Neural progenitor cell (in vitro differentiated cells): ENCODE data around the gene FANCC. TPM values are rescaled to one million over a fixed set of nuclear protein-coding genes. Genes with fewer than 3 reads are reported as not detected.
A peak's percentile ranks its signal among the peaks of the same experiment; 100 is the strongest.

ENCODE experiments used
- DNase-seq: peaks from one replicate; pipeline ENCODE4 v3.0.0-alpha.2; 2016; ENCODE audit warnings: low spot score
- H2AFZ ChIP-seq: fragments of 200-600 bp; sonication (generic); replicated peaks from 2 replicates; pipeline ENCODE4 v1.6.1; 2016; ENCODE audit warnings: antibody characterized with exemption
- H3F3A ChIP-seq: fragments of 200-600 bp; sonication (generic); 2 replicates; pipeline ENCODE4 v1.6.1; 2016; ENCODE audit warnings: antibody characterized with exemption, low read depth
- H3K27ac ChIP-seq: fragments of 200-600 bp; sonication (generic); 2 replicates; pipeline ENCODE4 v1.5.1; 2016; ENCODE audit warnings: mild to moderate bottlenecking
- H3K27me3 ChIP-seq: fragments of 200-600 bp; sonication (generic); 2 replicates; pipeline ENCODE4 v1.6.1; 2016; ENCODE audit warnings: mild to moderate bottlenecking, moderate library complexity
- H3K36me3 ChIP-seq: fragments of 200-600 bp; sonication (generic); 2 replicates; pipeline ENCODE4 v1.5.1; 2016
- H3K4me1 ChIP-seq: fragments of 200-600 bp; sonication (generic); 2 replicates; pipeline ENCODE4 v1.6.1; 2016; ENCODE audit warnings: mixed run types
- H3K4me2 ChIP-seq: fragments of 200-600 bp; sonication (generic); 2 replicates; pipeline ENCODE4 v1.6.1; 2016
- H3K4me3 ChIP-seq: fragments of 200-600 bp; sonication (generic); 2 replicates; pipeline ENCODE4 v1.5.1; 2016
- H3K79me2 ChIP-seq: fragments of 200-600 bp; sonication (generic); 2 replicates; pipeline ENCODE4 v1.6.1; 2016; ENCODE audit warnings: low read depth
- H3K9ac ChIP-seq: fragments of 200-600 bp; sonication (generic); 2 replicates; pipeline ENCODE4 v1.6.1; 2016
- H3K9me3 ChIP-seq: fragments of 200-600 bp; sonication (generic); 2 replicates; pipeline ENCODE4 v1.5.1; 2016; ENCODE audit warnings: low read depth
- H4K20me1 ChIP-seq: fragments of 200-600 bp; sonication (generic); 2 replicates; pipeline ENCODE4 v1.6.1; 2016; ENCODE audit warnings: low read depth
- H3K27ac Mint-ChIP-seq: 3 replicates; pipeline ENCODE4 v1.8.0; 2021; ENCODE audit warnings: mixed read lengths
- H3K27me3 Mint-ChIP-seq: 2 replicates; pipeline ENCODE4 v1.8.0; 2022; ENCODE audit warnings: low read depth, mild to moderate bottlenecking, inconsistent platforms, moderate library complexity, mixed read lengths; ENCODE audit not compliant: insufficient read depth
- H3K36me3 Mint-ChIP-seq: 3 replicates; pipeline ENCODE4 v1.8.0; 2021; ENCODE audit warnings: mixed read lengths
- H3K4me1 Mint-ChIP-seq: 3 replicates; pipeline ENCODE4 v1.8.0; 2021; ENCODE audit warnings: mixed read lengths
- H3K4me3 Mint-ChIP-seq: 3 replicates; pipeline ENCODE4 v1.8.0; 2021; ENCODE audit warnings: mild to moderate bottlenecking, moderate library complexity, mixed read lengths
- H3K9me3 Mint-ChIP-seq: 3 replicates; pipeline ENCODE4 v1.8.0; 2020; ENCODE audit warnings: mixed read lengths
- EZH2 ChIP-seq: fragments of 200-600 bp; sonication (generic); IDR thresholded peaks from 2 replicates; pipeline ENCODE4 v1.6.1; 2017; ENCODE audit warnings: antibody characterized with exemption, mild to moderate bottlenecking, moderate library complexity
- EZH2phosphoT487 ChIP-seq: fragments of 200-600 bp; sonication (generic); IDR thresholded peaks from 2 replicates; pipeline ENCODE4 v1.6.1; 2017; ENCODE audit warnings: antibody characterized with exemption
- total RNA-seq: library from RNA; depleted of rRNA; stranded (reverse); fragments of >200 nt; gene quantifications from 2 replicates; pipeline ENCODE4 v1.2.3, GENCODE V29; 2015; ENCODE audit warnings: low replicate concordance
- TF ChIP-seq, protein P1 (sequence below): fragments of 200-600 bp; sonication (generic); IDR thresholded peaks from 2 replicates; pipeline ENCODE4 v1.5.1; 2017; ENCODE audit warnings: antibody characterized with exemption, mild to moderate bottlenecking

Gene FANCC
- total RNA-seq, 1 donor from 2014 or later: 49.6 TPM

DNA sequence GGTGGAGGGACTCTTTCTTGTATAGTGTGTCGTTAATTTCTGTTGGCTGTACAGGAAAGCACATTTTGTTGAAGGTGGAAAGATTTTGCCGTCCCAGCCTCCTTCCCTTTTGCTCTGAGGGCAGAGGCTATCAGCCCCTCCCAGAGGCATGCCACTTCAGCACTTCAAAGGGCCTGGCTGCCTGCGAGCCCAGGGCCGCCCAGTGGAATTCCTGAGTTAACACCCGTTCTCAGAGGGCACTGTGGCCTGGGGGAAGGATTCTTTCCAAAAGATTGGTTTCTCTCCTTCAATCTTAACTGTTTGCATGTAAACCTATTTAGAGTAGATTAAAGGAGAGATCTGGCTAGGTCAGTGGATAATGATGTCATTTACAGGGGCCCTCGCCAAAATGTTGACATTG is 238.6 kb downstream of the FANCC start:
- no peaks in the 10 kb centered on the region for H3K27me3 ChIP-seq
- H3K9ac ChIP-seq: no peak overlapping the region
- H3K4me3 ChIP-seq: no peak overlapping the region
- H3K79me2 ChIP-seq: no peaks in the 10 kb centered on the region
- H3K4me1 Mint-ChIP-seq: peaks cover 70% of the 10 kb centered on the region
- peak overlapping the region; percentile 24 for H3K4me2 ChIP-seq
- no peak overlapping the region for H3K4me3 Mint-ChIP-seq
- H3K4me1 ChIP-seq: peaks cover 48% of the 10 kb centered on the region
- H3K27ac ChIP-seq: no peak overlapping the region
- TF ChIP-seq, protein P1, sequence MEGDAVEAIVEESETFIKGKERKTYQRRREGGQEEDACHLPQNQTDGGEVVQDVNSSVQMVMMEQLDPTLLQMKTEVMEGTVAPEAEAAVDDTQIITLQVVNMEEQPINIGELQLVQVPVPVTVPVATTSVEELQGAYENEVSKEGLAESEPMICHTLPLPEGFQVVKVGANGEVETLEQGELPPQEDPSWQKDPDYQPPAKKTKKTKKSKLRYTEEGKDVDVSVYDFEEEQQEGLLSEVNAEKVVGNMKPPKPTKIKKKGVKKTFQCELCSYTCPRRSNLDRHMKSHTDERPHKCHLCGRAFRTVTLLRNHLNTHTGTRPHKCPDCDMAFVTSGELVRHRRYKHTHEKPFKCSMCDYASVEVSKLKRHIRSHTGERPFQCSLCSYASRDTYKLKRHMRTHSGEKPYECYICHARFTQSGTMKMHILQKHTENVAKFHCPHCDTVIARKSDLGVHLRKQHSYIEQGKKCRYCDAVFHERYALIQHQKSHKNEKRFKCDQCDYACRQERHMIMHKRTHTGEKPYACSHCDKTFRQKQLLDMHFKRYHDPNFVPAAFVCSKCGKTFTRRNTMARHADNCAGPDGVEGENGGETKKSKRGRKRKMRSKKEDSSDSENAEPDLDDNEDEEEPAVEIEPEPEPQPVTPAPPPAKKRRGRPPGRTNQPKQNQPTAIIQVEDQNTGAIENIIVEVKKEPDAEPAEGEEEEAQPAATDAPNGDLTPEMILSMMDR: peak; percentile 15
- no peak for TF ChIP-seq EZH2
- no peak for TF ChIP-seq EZH2phosphoT487
- peaks cover 18% of the 10 kb centered on the region for H3F3A ChIP-seq
- H3K27ac Mint-ChIP-seq: peak overlapping the region; percentile 21
- peaks cover 5% of the 10 kb centered on the region for H3K27me3 Mint-ChIP-seq
- peaks cover 13% of the 10 kb centered on the region for H4K20me1 ChIP-seq
- DNase-seq: peak; percentile 71
- no peaks in the 10 kb centered on the region for H3K9me3 ChIP-seq
- H3K9me3 Mint-ChIP-seq: no peaks in the 10 kb centered on the region
- H3K36me3 Mint-ChIP-seq: peaks cover 34% of the 10 kb centered on the region
- H3K36me3 ChIP-seq: no peaks in the 10 kb centered on the region
- no peak overlapping the region for H2AFZ ChIP-seq

- Histone ChIP-seq H3K4me1 (peaks cover 48% of the 10 kb centered on the region), H3K9ac (no peak overlapping the region), H3K36me3 (no peaks in the 10 kb centered on the region), H4K20me1 (peaks cover 13% of the 10 kb centered on the region), H3K4me2 (no peak overlapping the region), H2AFZ (no peak overlapping the region), H3K9me3 (no peaks in the 10 kb centered on the region), H3K27me3 (no peaks in the 10 kb centered on the region), H3K27ac (no peak overlapping the region), H3K79me2 (no peaks in the 10 kb centered on the region), H3F3A (peaks cover 18% of the 10 kb centered on the region), H3K4me3 (no peak overlapping the region)
- Mint-ChIP-seq H3K4me3 (no peak overlapping the region), H3K27me3 (peaks cover 5% of the 10 kb centered on the region), H3K27ac (peak overlapping the region; percentile 96), H3K9me3 (no peaks in the 10 kb centered on the region), H3K36me3 (peaks cover 31% of the 10 kb centered on the region), H3K4me1 (peaks cover 67% of the 10 kb centered on the region)
- no peak for DNase-seq
- TF ChIP-seq EZH2: no peak
- TF ChIP-seq EZH2phosphoT487: no peak
- TF ChIP-seq, protein P1: no peak
Measured at GRCh38 chr9:95078511-95078910, 239.0 kb downstream of the FANCC start.

- Mint-ChIP-seq H3K27me3 (peaks cover 5% of the 10 kb centered on the region), H3K36me3 (peaks cover 27% of the 10 kb centered on the region), H3K9me3 (no peaks in the 10 kb centered on the region), H3K4me1 (peaks cover 61% of the 10 kb centered on the region), H3K27ac (peak overlapping the region; percentile 96), H3K4me3 (no peak overlapping the region)
- Histone ChIP-seq H4K20me1 (peaks cover 13% of the 10 kb centered on the region), H3K4me1 (peaks cover 48% of the 10 kb centered on the region), H3F3A (peaks cover 18% of the 10 kb centered on the region), H3K9me3 (no peaks in the 10 kb centered on the region), H2AFZ (no peak overlapping the region), H3K9ac (no peak overlapping the region), H3K4me2 (no peak overlapping the region), H3K4me3 (no peak overlapping the region), H3K27ac (no peak overlapping the region), H3K79me2 (no peaks in the 10 kb centered on the region), H3K27me3 (no peaks in the 10 kb centered on the region), H3K36me3 (no peaks in the 10 kb centered on the region)
- no peak for TF ChIP-seq EZH2phosphoT487
- DNase-seq: no peak
Measured at GRCh38 chr9:95077766-95078370, 239.6 kb downstream of the FANCC start.

DNA sequence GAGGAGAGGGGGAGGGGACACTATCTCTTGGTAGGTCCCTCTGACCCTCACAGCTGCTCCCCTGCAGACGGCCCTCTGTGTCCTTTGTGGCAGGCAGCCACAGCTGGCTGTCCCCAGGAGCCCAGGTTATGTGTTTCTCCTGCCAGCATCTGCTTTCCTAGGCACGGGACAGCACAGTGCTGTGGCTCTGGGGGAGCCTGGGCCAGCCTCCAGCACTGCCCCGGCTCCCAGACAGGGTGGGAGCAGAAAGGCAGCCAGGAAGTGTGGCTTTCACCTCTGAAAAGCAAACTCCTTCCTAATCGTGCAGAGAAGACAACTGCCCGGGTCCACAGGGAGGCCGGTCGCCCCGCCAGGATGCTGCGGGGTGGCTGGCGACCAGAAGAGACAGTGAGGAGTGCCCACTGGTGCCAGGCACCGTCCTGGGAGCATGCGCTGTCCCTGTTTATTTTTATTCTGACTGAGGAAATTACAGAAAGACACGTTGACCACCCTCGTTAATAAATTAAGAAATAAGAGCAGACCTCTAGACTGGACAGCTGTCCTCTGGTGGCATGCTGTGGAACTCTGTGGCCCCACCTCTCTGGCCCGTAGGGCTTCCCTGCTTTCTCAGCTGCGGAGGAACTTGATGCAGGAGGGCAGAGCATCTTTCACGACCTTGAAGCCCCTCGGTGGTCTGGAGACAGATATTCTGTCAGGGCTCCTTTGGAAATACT is 240.3 kb downstream of the FANCC start:
- no peak overlapping the region for H3K27ac ChIP-seq
- H3K27me3 ChIP-seq: no peaks in the 10 kb centered on the region
- H3F3A ChIP-seq: peaks cover 18% of the 10 kb centered on the region
- H3K36me3 ChIP-seq: no peaks in the 10 kb centered on the region
- no peak overlapping the region for H3K9ac ChIP-seq
- H3K4me1 ChIP-seq: peaks cover 43% of the 10 kb centered on the region
- no peak overlapping the region for H3K4me3 Mint-ChIP-seq
- peak overlapping the region; percentile 96 for H3K27ac Mint-ChIP-seq
- peaks cover 5% of the 10 kb centered on the region for H3K27me3 Mint-ChIP-seq
- H2AFZ ChIP-seq: no peak overlapping the region
- TF ChIP-seq, protein P1: no peak
- no peak for TF ChIP-seq EZH2phosphoT487
- TF ChIP-seq EZH2: no peak
- peaks cover 21% of the 10 kb centered on the region for H3K36me3 Mint-ChIP-seq
- H3K4me1 Mint-ChIP-seq: peaks cover 55% of the 10 kb centered on the region
- H3K79me2 ChIP-seq: no peaks in the 10 kb centered on the region
- H4K20me1 ChIP-seq: peaks cover 13% of the 10 kb centered on the region
- no peak overlapping the region for H3K4me2 ChIP-seq
- H3K9me3 Mint-ChIP-seq: no peaks in the 10 kb centered on the region
- H3K4me3 ChIP-seq: no peak overlapping the region
- H3K9me3 ChIP-seq: no peaks in the 10 kb centered on the region
- DNase-seq: no peak
